Stimulated activated naive CD8-positive, alpha-beta T cell treated with anti-CD3 and anti-CD28 coated beads, Interleukin-15, amount 100 ng/mL, for 72 hours (primary cell): ENCODE results near the gene MYH10.
A peak's percentile ranks its signal among the peaks of the same experiment; 100 is the strongest.

Experiments used
- ATAC-seq: fragments of 150-1000 bp; cut with Tn5 transposase; 2 replicates; pipeline ENCODE4 v1.10.0; 2021; ENCODE audit warnings: mild to moderate bottlenecking, moderate library complexity
- DNase-seq, 2 donors: peaks; one replicate each; pipeline ENCODE4 v3.0.0; 2021 to 2022
- H3K27ac Mint-ChIP-seq, 2 donors: one replicate each; pipeline ENCODE4 v1.8.0; 2022; ENCODE audit warnings: mild to moderate bottlenecking in 2 of 2, mixed read lengths in 2 of 2, moderate library complexity in 2 of 2
- H3K27me3 Mint-ChIP-seq: one replicate; pipeline ENCODE4 v1.8.0; 2022; ENCODE audit warnings: mixed read lengths
- H3K4me1 Mint-ChIP-seq: one replicate; pipeline ENCODE4 v1.8.0; 2022; ENCODE audit warnings: mild to moderate bottlenecking, mixed read lengths
- H3K4me3 Mint-ChIP-seq, 2 donors: one replicate each; pipeline ENCODE4 v1.8.0; 2022; ENCODE audit warnings: mild to moderate bottlenecking in 2 of 2, mixed read lengths in 2 of 2, moderate library complexity in 1 of 2
- H3K9me3 Mint-ChIP-seq, 2 donors: one replicate each; pipeline ENCODE4 v1.8.0; 2022; ENCODE audit warnings: mixed read lengths in 2 of 2

Gene MYH10

GRCh38 chr17:8487130-8487645 lies 143.3 kb downstream of the MYH10 start:
- Mint-ChIP-seq H3K27me3 (no peaks in the 10 kb centered on the region), H3K9me3 (peaks cover 6 to 10% of the 10 kb centered on the region in 2 donors)
- ATAC-seq = no peak

GRCh38 chr17:8485491-8485890 lies 145.0 kb downstream of the MYH10 start:
- DNase-seq (no peak), ATAC-seq (no peak)

More at GRCh38 chr17:8487130-8487645, 143.3 kb downstream of the MYH10 start:
- DNase-seq = no peak
- Mint-ChIP-seq H3K4me1 (no peaks in the 10 kb centered on the region), H3K27ac (no peak overlapping the region), H3K4me3 (no peak overlapping the region)

GRCh38 chr17:8484465-8484864 lies 146.1 kb downstream of the MYH10 start:
- H3K27me3 Mint-ChIP-seq = no peaks in the 10 kb centered on the region
- H3K9me3 Mint-ChIP-seq = peaks cover 6 to 10% of the 10 kb centered on the region in 2 donors
- no peaks in the 10 kb centered on the region for H3K4me1 Mint-ChIP-seq
- DNase-seq (no peak), ATAC-seq (no peak)
- no peak overlapping the region for H3K4me3 Mint-ChIP-seq
- H3K27ac Mint-ChIP-seq = no peak overlapping the region

More at GRCh38 chr17:8485491-8485890, 145.0 kb downstream of the MYH10 start:
- Mint-ChIP-seq H3K9me3 (peaks cover 6 to 10% of the 10 kb centered on the region in 2 donors), H3K4me1 (no peaks in the 10 kb centered on the region), H3K27me3 (no peaks in the 10 kb centered on the region), H3K4me3 (no peak overlapping the region), H3K27ac (no peak overlapping the region)

GRCh38 chr17:8482546-8482945 lies 148.0 kb downstream of the MYH10 start:
- peaks cover 6 to 10% of the 10 kb centered on the region in 2 donors for H3K9me3 Mint-ChIP-seq
- no peak for DNase-seq
- H3K27me3 Mint-ChIP-seq = no peaks in the 10 kb centered on the region
- peak overlapping the region in 1 of 2 donors; percentile 26 for H3K27ac Mint-ChIP-seq
- no peak overlapping the region for H3K4me3 Mint-ChIP-seq
- H3K4me1 Mint-ChIP-seq = no peaks in the 10 kb centered on the region
- ATAC-seq = no peak

- no peak for DNase-seq
- Mint-ChIP-seq H3K27ac (no peak overlapping the region), H3K9me3 (peaks cover 6 to 10% of the 10 kb centered on the region in 2 donors), H3K27me3 (no peaks in the 10 kb centered on the region), H3K4me1 (no peaks in the 10 kb centered on the region), H3K4me3 (no peak overlapping the region)
- no peak for ATAC-seq
Observed at GRCh38 chr17:8481703-8482102, 148.8 kb downstream of the MYH10 start.

GRCh38 chr17:8481089-8481488 lies 149.4 kb downstream of the MYH10 start:
- H3K9me3 Mint-ChIP-seq = peaks cover 6 to 10% of the 10 kb centered on the region in 2 donors
- DNase-seq = no peak
- ATAC-seq = no peak
- no peaks in the 10 kb centered on the region for H3K27me3 Mint-ChIP-seq
- no peaks in the 10 kb centered on the region for H3K4me1 Mint-ChIP-seq
- H3K4me3 Mint-ChIP-seq = no peak overlapping the region
- no peak overlapping the region for H3K27ac Mint-ChIP-seq

GRCh38 chr17:8480011-8480976 lies 150.2 kb downstream of the MYH10 start:
- Mint-ChIP-seq H3K4me1 (no peaks in the 10 kb centered on the region), H3K27ac (peak overlapping the region in 1 of 2 donors; percentile 54), H3K27me3 (no peaks in the 10 kb centered on the region), H3K4me3 (no peak overlapping the region), H3K9me3 (peaks cover 6 to 10% of the 10 kb centered on the region in 2 donors)
- ATAC-seq (no peak), DNase-seq (no peak)

- Mint-ChIP-seq H3K27ac (no peak overlapping the region), H3K9me3 (peaks cover under 1 to 5% of the 10 kb centered on the region in 2 donors), H3K4me3 (no peak overlapping the region), H3K4me1 (no peaks in the 10 kb centered on the region), H3K27me3 (no peaks in the 10 kb centered on the region)
- ATAC-seq (no peak), DNase-seq (no peak)
Observed at GRCh38 chr17:8479431-8479947, 151.0 kb downstream of the MYH10 start.

- Mint-ChIP-seq H3K27me3 (no peaks in the 10 kb centered on the region), H3K27ac (peak overlapping the region in 1 of 2 donors; percentile 34)
- ATAC-seq = no peak
Observed at GRCh38 chr17:8477715-8478441, 152.6 kb downstream of the MYH10 start.

GRCh38 chr17:8477171-8477570 lies 153.4 kb downstream of the MYH10 start:
- no peaks in the 10 kb centered on the region for H3K4me1 Mint-ChIP-seq
- no peaks in the 10 kb centered on the region for H3K9me3 Mint-ChIP-seq
- ATAC-seq = no peak
- no peak for DNase-seq
- H3K27ac Mint-ChIP-seq = peak overlapping the region; percentile 33 to 34
- no peak overlapping the region for H3K4me3 Mint-ChIP-seq
- no peaks in the 10 kb centered on the region for H3K27me3 Mint-ChIP-seq

More at GRCh38 chr17:8477715-8478441, 152.6 kb downstream of the MYH10 start:
- no peak for DNase-seq
- Mint-ChIP-seq H3K9me3 (peaks cover 0 to under 1% of the 10 kb centered on the region in 2 donors), H3K4me1 (no peaks in the 10 kb centered on the region), H3K4me3 (no peak overlapping the region)

GRCh38 chr17:8476741-8477140 lies 153.8 kb downstream of the MYH10 start:
- ATAC-seq (no peak), DNase-seq (no peak)
- no peaks in the 10 kb centered on the region for H3K9me3 Mint-ChIP-seq
- H3K4me3 Mint-ChIP-seq = no peak overlapping the region
- no peaks in the 10 kb centered on the region for H3K27me3 Mint-ChIP-seq
- peak overlapping the region in 1 of 2 donors; percentile 33 for H3K27ac Mint-ChIP-seq
- no peaks in the 10 kb centered on the region for H3K4me1 Mint-ChIP-seq

- Mint-ChIP-seq H3K27ac (peak overlapping the region in 1 of 2 donors; percentile 81), H3K9me3 (no peaks in the 10 kb centered on the region), H3K27me3 (no peaks in the 10 kb centered on the region), H3K4me3 (no peak overlapping the region), H3K4me1 (no peaks in the 10 kb centered on the region)
- DNase-seq (no peak), ATAC-seq (no peak)
Observed at GRCh38 chr17:8475781-8476180, 154.7 kb downstream of the MYH10 start.

GRCh38 chr17:8475227-8475626 lies 155.3 kb downstream of the MYH10 start:
- ATAC-seq (no peak), DNase-seq (no peak)
- Mint-ChIP-seq H3K27me3 (no peaks in the 10 kb centered on the region), H3K9me3 (no peaks in the 10 kb centered on the region), H3K27ac (no peak overlapping the region), H3K4me3 (no peak overlapping the region), H3K4me1 (no peaks in the 10 kb centered on the region)

GRCh38 chr17:8474826-8475225 lies 155.7 kb downstream of the MYH10 start:
- no peaks in the 10 kb centered on the region for H3K27me3 Mint-ChIP-seq
- DNase-seq = no peak
- H3K4me1 Mint-ChIP-seq = no peaks in the 10 kb centered on the region
- no peak overlapping the region for H3K4me3 Mint-ChIP-seq
- ATAC-seq = no peak
- H3K9me3 Mint-ChIP-seq = no peaks in the 10 kb centered on the region
- no peak overlapping the region for H3K27ac Mint-ChIP-seq

GRCh38 chr17:8473451-8474192 lies 156.9 kb downstream of the MYH10 start:
- H3K4me1 Mint-ChIP-seq = no peaks in the 10 kb centered on the region
- no peak overlapping the region for H3K4me3 Mint-ChIP-seq
- no peaks in the 10 kb centered on the region for H3K9me3 Mint-ChIP-seq
- no peaks in the 10 kb centered on the region for H3K27me3 Mint-ChIP-seq
- H3K27ac Mint-ChIP-seq = peak overlapping the region; percentile 5 to 69
- no peak for ATAC-seq
- no peak for DNase-seq
